ENCODE measurements around the gene DCUN1D4.
"Not testable (repeated sequence)": the region's sequence is repeated elsewhere in the genome, so short reads cannot be mapped to it uniquely, and the experiment has no call there.

The DCUN1D4 gene

GRCh38 chr4:51855751-51856150, 12.8 kb downstream of the DCUN1D4 start:
- DNase-seq, result no peak

GRCh38 chr4:51858605-51859202, 15.8 kb downstream of the DCUN1D4 start:
- no peak for DNase-seq

DNA sequence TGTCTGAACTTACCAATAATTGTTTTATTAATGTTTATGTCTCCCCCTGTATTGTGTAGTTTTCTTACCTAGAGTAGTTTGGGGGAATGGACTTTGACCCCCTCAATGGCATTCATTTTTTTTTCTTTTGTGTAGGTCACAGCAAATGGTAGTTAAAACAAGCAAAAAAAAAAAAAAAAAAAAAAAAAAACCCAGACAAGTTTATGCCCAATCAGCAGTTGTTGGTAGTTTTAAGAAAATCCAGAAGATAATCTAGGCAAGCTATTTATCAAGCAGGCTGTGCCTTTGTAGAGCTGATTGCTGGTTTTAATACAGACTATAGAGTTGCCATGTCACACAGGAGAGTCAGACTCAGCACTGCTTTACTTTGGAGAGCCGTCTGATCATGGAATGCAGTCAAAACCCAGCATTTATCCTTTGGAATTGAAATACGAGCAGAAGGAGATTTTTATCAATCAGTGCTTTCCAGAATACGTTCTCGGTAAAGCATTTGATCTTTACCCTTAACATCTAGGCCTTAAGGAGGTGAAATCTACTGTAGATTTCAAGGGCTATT, 16.6 kb downstream of the DCUN1D4 start:
- no peak for DNase-seq

DNA sequence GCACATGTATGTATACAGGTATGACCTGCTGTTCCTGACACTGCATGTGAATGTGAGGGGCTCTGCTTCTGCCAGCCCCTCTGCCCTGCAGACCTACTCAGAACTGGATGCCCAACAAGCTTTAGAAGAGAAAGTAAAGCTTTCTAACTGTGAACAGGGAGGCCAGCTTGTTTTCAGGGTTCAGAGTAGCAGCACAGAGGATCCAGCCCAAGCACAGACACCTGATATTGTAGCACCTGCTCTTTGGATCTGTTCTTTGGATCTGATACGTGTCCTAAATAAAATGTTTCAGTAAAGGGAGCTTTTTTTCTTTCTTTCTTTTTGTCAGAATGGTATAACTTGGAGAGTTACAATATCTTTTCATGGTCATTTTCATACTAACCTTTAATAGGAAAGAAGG, 19.2 kb downstream of the DCUN1D4 start:
- no peak for DNase-seq

DNA sequence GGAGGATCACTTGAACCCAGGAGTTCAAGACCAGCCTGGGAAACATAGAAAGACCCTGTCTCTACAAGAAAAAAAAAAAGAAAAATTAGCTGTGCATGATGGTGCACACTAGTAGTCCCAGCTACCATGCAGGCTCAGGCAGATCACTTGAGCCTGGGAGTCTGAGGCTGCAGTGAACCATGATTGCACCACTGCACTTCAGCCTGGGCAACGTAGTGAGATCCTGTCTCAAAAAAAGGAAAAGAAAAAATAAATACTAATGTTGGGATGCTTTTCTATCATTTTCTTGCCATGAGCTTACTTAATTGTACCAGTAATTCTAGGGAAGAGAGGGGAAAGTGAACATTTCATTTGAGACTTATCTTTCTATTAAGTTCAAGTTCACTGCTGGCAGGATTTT, 19.8 kb downstream of the DCUN1D4 start:
- DNase-seq, result no peak

- DNase-seq, result no peak
Observed at GRCh38 chr4:51865717-51866116, 22.8 kb downstream of the DCUN1D4 start.

GRCh38 chr4:51866835-51867234, 23.9 kb downstream of the DCUN1D4 start:
- DNase-seq, result no peak

DNA sequence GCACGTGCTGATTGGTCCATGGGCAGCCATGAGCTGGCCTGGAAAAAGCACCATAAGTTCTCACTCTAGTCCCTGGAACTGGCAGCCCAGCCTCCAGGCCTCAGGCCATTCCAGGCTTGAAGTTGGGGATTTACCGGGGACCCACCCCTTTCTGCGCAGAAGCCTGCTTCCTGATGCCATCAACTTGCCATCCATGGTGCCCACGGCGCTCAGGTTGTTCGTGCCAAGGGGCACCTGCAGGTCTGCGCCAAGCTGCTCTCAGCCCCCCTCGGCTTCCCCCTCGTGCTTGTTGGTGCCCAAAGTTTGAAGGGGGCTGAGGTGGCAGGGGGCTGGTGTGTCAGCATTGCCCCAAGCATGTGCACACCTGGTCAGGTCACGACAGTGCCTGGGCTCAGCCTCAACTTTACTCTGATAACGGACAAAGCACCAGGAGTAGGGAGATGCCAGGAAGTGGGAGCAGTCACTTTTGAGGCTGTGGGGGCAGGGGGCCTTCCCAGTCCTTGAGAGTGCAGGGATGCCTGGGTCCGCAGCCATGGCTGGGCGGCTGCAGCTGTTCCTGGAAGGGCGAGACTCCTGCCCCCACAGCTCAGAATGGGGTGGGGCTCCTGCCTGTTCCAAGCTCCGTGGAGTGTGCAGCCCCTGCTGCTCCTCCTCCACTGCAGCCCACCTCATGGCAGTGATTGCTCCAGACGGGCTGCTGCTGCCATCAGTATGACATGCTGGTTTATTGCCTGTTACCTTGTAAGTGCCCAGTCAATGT, 24.9 kb downstream of the DCUN1D4 start:
- no peak for DNase-seq

GRCh38 chr4:51868449-51868847, 25.5 kb downstream of the DCUN1D4 start:
- no peak for DNase-seq

DNA sequence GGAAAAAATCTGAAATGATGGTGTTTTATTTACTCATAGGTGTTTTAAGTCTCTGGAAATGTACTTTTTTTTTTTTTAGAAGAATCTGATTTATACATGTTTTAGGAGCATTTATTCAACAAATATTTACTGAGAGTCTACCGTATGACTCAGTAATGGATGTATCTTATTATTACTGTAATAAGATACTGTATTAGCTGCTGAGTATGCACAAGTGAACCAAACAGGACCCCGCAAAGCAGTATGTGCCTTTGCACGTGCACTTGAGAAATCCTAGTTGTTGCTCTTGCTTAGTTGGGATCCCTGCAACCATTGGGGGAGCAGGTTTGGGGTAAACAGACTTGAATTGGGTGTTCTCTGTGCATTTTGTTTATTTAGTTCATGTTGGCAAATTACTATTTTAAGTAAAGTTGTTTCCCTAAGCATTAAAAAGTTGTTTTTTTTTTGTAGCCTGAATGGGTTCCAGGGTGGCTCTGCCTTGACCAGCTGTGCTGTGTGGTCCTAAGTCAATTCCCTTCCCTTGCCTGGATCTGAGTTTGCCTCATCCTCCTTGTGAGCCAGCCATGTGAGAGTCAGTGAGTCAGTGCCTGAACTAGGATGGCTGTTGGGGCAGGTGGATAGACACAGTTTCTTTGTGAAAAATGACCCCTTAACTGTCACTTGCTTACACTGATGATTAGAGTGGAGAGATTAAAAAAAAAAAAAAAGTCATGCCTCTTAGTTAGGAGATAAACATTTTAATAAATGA, 27.7 kb downstream of the DCUN1D4 start:
- no peak for DNase-seq

GRCh38 chr4:51872283-51872997, 29.5 kb downstream of the DCUN1D4 start:
- DNase-seq, result no peak

DNA sequence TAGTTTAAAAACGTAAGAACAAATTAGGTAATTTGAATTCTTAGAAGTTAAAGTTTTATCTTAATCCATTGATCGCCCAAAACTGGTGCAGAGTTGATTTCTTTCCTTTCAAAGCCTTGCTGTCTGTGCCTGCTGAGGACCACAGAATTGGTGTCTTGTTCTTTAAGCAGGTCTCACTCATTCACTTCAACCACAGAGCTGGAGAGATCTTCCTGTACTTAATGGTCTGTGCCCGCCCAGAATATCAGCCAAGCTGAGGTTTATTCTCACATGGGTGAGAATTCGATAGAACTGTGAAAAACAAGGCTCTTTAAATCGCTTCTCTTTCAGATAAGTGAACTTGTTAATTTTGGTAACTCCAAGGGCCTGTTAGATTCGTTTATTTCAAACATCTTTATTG, 31.6 kb downstream of the DCUN1D4 start:
- no peak for DNase-seq

- no peak for DNase-seq
Observed at GRCh38 chr4:51878431-51878830, 35.5 kb downstream of the DCUN1D4 start.

DNA sequence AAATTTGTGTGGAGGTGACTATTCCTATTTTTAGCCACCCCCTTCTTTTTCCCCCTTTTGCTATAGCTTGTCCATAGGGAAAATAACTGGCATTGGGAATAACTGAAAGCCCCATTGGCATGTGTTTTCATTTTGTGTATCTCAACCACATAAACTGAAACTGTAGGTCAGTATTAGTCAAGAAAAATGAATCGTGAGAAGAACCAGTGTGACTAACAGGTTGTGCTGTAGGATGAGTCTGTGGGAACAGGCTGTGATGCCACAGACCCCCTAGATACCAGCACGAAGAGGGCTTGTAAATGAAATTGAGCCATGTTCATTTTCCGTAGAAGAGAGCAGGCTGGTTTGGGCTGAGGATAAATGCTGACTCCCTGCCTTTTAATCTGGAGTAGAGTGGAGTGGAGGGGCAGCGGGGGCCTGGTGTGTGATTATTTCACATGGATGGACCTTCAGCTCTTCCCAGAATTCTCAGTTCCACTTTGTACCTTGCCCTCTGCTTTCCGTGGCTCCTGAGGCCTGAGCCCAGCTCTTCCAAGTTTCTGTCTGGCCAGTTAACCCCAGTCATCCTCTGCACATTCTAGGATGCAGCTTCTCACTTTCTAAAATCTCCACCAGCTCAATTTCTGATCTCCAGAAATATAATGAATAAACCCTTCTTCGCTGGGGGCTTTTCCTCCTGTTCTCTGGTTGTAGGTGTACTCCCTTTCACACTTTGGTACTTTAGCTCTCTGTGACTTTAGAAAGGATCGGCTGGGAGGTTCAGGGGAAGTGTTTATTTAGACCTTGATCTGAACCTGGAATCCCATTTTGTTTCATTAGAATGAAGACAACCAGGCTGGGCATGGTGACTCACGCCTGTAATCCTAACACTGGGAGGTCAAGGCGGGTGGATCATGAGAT, 37.3 kb downstream of the DCUN1D4 start:
- no peak for DNase-seq

- no peak for DNase-seq
Observed at GRCh38 chr4:51884055-51884454, 41.1 kb downstream of the DCUN1D4 start.

DNA sequence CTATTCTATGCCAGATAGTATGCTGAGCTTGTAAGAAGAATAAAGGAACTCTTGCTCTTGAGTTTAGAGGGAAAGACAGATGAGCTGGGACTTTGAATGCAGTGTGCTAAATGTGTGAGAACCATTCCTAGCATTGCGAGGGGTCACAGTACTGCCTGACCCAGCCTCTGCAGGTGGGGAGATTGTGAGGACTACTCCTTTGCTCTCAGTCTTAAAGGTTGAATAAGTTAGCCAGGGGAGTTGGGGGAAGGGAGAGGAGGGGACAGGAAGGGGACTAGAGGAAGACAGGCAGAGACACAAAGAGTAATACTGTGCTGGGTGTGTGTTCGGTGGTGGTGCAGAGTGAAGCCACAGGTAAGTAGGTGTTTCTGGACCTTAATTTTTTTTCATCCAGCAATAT, 41.7 kb downstream of the DCUN1D4 start:
- DNase-seq, result no peak

GRCh38 chr4:51885363-51885762, 42.4 kb downstream of the DCUN1D4 start:
- no peak for DNase-seq

DNA sequence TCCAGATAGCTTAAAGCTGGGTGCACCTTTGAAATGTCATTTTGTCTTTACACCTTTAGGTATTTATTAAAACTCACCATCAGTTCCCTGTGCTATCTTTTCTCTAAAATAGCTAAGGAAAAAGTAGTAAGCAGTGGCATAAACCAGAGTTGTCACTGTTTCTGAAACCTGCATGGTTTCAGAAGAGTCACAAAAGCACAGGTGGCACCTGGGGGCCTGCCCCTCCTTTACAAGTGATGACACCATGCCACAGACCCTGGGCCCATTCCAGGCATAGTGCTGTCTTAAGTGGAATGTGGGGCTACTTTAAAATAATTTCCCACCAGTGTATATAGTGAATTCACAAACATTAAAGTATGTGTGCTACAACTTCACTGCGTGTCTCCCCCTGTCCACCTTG, 47.8 kb downstream of the DCUN1D4 start:
- DNase-seq, result no peak

GRCh38 chr4:51893402-51893801, 50.4 kb downstream of the DCUN1D4 start:
- not testable (repeated sequence) for DNase-seq

DNA sequence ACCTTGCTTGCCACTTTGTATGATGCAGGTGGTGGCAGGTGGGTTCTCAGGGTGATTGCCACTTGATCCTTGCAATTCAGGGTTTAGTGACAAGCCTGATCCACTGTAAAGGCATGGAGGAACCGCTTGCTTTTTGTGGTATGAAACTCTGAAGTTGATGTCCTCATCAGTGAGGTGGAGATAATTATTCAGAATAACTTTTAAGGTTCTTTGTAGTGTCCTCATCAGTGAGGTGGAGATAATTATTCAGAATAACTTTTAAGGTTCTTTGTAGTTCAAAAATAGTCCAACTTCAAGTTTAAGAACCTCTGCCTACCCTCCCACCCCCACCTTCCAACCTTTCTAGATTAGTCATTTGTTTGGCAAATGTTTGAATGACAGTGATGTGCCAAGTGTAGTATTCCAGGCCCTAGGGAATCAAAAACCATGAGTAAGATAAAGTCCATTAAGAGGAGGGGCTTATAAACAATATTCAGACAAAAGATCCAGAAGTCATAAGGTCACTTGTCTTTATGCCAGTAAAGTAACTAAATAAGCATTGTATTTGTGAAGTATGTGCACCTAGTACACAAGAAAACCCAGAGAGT, 51.2 kb downstream of the DCUN1D4 start:
- no peak for DNase-seq

- no peak for DNase-seq
Observed at GRCh38 chr4:51895158-51895557, 52.2 kb downstream of the DCUN1D4 start.

All from activated gamma-delta T cell treated with Interleukin-2 at 50 U/mL for 16 hours (primary cell).